HG03135 (cell line): Measurements from ENCODE around the gene TBX21.
A peak's percentile ranks its signal among the peaks of the same experiment; 100 is the strongest.
"Not testable (repeated sequence)": the region's sequence is repeated elsewhere in the genome, so short reads cannot be mapped to it uniquely, and the experiment has no call there.

Source experiments
- ATAC-seq: cut with Tn5 transposase; IDR thresholded peaks from one replicate; pipeline ENCODE4 v1.9.1; 2021; ENCODE audit warnings: mild to moderate bottlenecking, moderate library complexity; ENCODE audit not compliant: unreplicated experiment

Gene TBX21

GRCh38 chr17:47729476-47729875 is 3.6 kb upstream of the TBX21 start:
- no peak for ATAC-seq

GRCh38 chr17:47730681-47731080 is 2.4 kb upstream of the TBX21 start:
- ATAC-seq = no peak

GRCh38 chr17:47731396-47731795 is 1.6 kb upstream of the TBX21 start:
- no peak for ATAC-seq

- ATAC-seq = no peak
These were observed 513 bp upstream of the TBX21 start for GRCh38 chr17:47732399-47733046.

- peak; percentile 11 for ATAC-seq
These were observed 806 bp downstream of the TBX21 start for GRCh38 chr17:47733674-47734410.

GRCh38 chr17:47735139-47735464 is 2.1 kb downstream of the TBX21 start:
- no peak for ATAC-seq

GRCh38 chr17:47735536-47736011 is 2.5 kb downstream of the TBX21 start:
- peak; percentile 53 for ATAC-seq

- ATAC-seq = no peak
These were observed 3.8 kb downstream of the TBX21 start for GRCh38 chr17:47736501-47737495.

- no peak for ATAC-seq
These were observed 5.1 kb downstream of the TBX21 start for GRCh38 chr17:47738178-47738577.

GRCh38 chr17:47739150-47739549 is 6.1 kb downstream of the TBX21 start:
- no peak for ATAC-seq

- not testable (repeated sequence) for ATAC-seq
These were observed 6.9 kb downstream of the TBX21 start for GRCh38 chr17:47739945-47740344.

GRCh38 chr17:47741109-47741792 is 8.2 kb downstream of the TBX21 start:
- ATAC-seq = no peak

- no peak for ATAC-seq
These were observed 8.7 kb downstream of the TBX21 start for GRCh38 chr17:47741793-47742145.

- no peak for ATAC-seq
These were observed 9.5 kb downstream of the TBX21 start for GRCh38 chr17:47742319-47743181.

GRCh38 chr17:47744168-47745036 is 11.4 kb downstream of the TBX21 start:
- no peak for ATAC-seq

GRCh38 chr17:47745037-47745380 is 12.0 kb downstream of the TBX21 start:
- no peak for ATAC-seq

GRCh38 chr17:47751471-47751870 is 18.4 kb downstream of the TBX21 start:
- ATAC-seq = no peak

- ATAC-seq = no peak
These were observed 24.4 kb downstream of the TBX21 start for GRCh38 chr17:47757386-47757785.
